Limb (tissue), 2 donors: ENCODE measurements around the gene CFI.
"Not testable (repeated sequence)": the region's sequence is repeated elsewhere in the genome, so short reads cannot be mapped to it uniquely, and the experiment has no call there.

Experiments used
- DNase-seq, 2 donors: peaks; one replicate each; pipeline ENCODE4 v3.0.0-alpha.2; 2016; ENCODE audit errors: extremely low spot score in 2 of 2

Gene CFI

GRCh38 chr4:109798866-109799265, 2.9 kb downstream of the CFI start:
- no peak for DNase-seq

DNA sequence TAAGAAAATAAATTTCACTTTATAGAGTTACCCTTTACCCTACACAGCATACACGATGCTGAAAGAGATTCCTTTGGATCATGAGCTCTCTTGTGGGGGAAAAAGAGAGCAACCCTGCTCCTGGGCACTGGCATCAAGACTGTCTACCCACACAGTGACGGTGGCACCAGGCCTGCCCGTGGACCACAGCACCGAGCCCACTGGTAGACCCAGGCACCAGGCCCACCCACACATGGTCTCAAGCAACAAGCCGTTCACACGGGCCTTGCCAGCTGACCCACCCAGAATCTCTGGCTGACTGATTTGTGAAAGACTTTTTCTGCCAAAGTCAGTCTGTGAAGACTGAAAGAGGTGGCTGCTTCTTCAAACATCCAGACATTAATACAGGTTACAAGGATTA, 6.7 kb downstream of the CFI start:
- DNase-seq: no peak

- no peak for DNase-seq
These were observed 14.0 kb downstream of the CFI start for GRCh38 chr4:109787807-109788206.

GRCh38 chr4:109786846-109787245, 15.0 kb downstream of the CFI start:
- no peak for DNase-seq

GRCh38 chr4:109782092-109782491, 19.7 kb downstream of the CFI start:
- DNase-seq: not testable (repeated sequence)

GRCh38 chr4:109764789-109765402, 36.9 kb downstream of the CFI start:
- peak in 1 of 2 donors; percentile 20 for DNase-seq

GRCh38 chr4:109764376-109764775, 37.4 kb downstream of the CFI start:
- no peak for DNase-seq

DNA sequence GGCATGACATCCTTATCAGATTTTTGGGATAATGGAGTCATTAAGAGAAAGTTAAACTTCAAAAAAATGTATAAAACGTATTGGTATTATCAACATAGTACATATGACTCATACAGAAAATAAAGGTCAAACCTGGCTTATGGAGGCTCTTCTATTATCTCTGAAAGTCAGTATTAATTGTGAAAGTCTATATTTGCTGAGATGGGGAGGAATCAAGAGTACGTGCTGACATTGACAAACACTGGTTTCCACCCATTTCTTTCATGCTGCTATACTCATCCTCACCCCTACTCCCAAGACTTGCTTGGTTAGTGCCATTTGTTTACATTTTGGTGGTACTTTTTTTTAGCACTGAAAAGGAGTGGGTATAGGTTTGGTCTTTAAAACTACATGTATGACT, 41.1 kb downstream of the CFI start:
- DNase-seq: no peak

DNA sequence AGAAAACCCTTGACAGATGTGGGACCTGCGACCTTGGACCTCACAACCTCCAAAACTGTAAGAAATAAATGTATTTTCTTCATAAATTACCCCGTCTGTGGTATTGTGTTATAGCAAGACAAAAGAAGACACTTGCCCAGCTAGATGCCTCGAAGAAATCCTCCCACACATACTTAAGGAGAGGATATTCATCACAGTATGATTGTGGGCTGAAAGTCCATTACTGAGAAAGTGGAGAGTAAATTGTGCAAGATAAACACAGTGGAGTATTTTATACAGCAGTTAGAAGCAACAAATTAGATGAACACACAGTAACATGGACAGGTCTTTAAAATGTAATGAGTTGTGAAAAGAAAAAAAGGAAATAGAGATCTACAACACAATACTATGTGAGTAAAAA, 46.1 kb downstream of the CFI start:
- no peak for DNase-seq

DNA sequence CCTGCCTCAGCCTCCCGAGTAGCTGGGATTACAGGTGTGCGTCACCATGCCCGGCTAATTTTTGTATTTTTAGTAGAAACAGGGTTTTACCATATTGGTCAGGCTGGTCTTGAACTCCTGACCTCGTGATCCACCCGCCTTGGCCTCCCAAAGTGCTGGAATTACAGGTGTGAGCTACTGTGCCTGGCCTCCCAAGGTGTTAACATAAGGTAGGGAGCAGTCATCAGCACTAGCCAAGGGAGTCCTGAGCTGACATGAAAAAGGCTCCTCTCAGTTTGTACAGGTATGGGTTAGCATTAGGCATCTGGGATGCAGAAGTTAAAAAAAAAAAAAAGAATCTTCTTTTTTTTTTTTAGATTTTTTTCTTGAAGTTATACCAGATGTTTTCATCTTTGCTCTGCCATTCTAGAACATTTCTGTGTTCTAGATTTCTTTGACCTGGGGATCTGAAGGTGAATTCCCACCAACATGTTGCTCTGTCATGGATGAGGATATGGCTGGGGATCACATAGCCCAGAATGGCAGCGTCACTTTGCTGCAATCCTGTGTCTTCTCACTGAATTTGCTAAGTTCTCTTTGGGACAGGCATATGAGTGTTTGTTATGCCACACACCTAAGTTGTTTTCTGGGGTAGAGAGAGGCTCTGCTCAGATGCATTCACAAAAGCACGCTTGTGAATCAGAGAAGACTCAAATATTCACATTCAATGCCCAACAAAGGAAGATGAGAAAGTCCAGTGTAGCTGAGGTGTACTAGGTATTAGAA, 47.5 kb downstream of the CFI start:
- DNase-seq: no peak

GRCh38 chr4:109752525-109752924, 49.3 kb downstream of the CFI start:
- DNase-seq: no peak

GRCh38 chr4:109751852-109752251, 49.9 kb downstream of the CFI start:
- DNase-seq: no peak

DNA sequence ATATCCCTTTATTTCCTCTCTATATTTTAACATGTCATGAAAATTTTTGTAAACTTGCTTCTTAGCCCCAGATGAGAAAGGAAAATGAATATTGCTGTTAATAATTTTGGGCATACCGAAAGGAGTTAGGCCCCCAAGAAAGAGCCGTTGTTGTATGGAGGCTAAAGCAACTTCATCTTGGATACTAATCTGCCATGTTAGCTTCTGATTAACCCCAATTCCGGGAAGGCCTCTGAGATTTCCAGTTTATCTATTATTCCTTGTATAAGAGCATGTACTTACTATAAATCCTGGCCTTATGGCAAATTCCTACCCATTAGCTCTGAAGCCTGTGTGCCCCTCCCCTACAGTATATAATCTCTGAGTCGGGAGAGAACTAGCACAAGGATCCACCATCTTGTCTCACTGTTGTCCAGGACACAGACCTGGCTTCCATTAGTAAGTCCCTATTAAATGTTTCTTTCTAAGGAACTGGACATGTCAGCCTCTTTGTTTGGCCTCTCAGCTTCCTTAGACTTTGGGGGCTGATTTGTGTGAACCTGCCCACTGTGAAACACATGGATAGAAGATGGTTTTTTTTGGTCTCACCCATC, 51.1 kb downstream of the CFI start:
- DNase-seq: no peak

GRCh38 chr4:109749388-109750082, 52.3 kb downstream of the CFI start:
- DNase-seq: no peak

DNA sequence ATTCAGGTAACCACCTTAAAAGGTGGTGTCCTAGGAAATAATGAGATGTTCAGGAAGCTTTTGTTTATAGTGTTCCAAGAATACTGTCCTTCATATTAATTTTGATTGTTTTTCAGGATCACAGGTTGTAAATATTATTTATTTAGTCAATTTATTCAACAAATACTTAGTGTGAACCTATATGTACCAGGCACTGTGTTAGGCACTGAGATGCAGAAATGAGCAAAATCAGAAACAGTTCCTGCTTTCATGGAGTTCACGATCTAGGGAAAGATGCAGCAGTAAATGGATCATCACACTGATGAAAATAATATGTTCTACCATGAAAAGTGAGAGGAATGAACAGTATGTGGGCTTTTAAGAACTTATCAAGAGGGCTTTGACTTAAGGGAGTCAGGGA, 53.7 kb downstream of the CFI start:
- no peak for DNase-seq

DNA sequence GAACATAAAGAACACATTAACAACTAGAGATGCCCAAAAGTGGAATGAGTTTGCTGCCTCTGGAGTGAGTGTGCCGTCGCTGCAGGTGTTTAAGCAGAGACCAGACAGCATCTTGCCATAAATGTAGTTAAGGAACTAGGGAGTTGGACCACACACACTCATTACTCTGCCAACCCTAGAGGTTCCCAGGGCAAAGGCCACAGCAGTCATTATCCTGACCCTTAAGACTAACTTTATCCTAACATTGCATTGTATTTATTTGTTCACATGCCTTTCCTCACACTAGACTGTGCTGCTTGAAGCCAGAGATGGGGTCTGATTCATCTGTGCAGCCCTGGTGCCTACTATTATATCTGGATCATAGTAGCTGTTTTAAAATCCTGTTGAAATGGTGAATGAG, 55.1 kb downstream of the CFI start:
- no peak for DNase-seq

DNA sequence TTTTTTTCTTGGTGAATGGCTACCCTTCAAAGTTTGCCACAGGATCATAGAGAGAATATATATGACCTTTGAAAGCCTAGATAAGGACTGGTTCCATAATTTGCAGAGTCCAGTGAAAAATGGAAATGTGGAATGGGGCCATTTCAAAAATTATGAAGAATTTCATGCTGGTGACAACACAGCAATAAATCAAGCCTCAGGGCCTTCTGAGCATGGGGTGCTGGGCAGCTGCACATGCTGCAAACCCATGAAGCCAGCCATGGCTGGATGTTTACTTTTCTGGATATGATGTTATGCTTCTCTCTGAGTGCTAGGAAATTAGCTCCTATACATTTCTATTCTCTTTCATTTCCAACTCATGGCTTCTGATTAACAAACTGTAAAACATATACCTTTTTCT, 56.0 kb downstream of the CFI start:
- DNase-seq: no peak

DNA sequence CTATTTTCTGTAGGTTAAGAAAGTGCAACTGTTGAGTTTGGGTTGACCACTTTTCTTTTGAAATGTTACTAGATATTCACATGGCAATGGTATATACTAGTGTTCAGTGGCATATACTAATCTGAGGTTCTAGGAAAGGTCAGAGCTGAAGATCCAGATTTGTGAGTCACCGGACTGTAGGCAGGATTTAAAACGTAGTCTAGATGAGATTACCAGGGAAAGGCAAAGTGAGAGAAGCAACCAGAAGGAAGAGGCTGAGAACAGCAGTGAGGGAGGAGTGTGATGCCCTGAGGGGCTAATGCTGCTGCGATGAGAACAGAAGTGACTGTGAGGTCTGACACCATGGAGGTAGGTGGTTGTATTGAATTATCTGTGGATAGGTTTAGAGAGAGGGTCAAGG, 62.3 kb downstream of the CFI start:
- no peak for DNase-seq

DNA sequence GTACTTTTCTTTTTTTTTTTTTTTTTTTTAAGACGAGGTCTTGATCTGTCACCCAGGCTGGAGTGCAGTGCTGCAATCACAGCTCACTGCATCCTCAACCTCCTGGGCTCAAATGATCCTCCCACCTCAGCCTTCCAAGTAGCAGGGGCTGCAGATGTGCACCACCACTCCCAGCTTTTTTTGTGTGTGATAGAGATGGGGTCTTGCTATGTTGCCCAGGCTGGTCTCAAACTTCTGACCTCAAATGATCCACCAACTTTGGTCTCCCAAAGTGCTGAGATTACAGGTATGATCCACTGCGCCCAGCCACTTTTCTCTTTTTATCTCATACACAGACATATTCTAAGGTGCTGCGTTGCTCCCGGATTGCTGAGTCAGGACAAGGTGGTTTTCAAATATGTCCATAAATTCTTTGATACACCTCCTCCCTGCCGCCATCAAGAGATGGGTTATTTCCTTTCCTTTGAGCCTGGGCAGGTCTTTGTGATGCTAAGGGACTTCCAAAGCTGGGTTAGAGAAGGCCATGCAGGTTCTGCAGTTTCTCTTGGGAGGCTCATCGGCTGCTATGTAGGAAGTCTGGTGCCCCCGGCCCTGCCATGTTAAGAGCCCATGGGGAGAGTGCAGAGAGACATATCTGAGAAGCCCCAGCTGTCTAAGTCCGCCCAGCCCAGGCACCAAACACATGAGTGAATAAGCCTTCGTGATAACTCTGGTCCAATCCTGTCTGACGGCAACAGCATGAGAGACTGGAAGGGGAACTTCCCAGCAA, 63.5 kb downstream of the CFI start:
- no peak for DNase-seq

DNA sequence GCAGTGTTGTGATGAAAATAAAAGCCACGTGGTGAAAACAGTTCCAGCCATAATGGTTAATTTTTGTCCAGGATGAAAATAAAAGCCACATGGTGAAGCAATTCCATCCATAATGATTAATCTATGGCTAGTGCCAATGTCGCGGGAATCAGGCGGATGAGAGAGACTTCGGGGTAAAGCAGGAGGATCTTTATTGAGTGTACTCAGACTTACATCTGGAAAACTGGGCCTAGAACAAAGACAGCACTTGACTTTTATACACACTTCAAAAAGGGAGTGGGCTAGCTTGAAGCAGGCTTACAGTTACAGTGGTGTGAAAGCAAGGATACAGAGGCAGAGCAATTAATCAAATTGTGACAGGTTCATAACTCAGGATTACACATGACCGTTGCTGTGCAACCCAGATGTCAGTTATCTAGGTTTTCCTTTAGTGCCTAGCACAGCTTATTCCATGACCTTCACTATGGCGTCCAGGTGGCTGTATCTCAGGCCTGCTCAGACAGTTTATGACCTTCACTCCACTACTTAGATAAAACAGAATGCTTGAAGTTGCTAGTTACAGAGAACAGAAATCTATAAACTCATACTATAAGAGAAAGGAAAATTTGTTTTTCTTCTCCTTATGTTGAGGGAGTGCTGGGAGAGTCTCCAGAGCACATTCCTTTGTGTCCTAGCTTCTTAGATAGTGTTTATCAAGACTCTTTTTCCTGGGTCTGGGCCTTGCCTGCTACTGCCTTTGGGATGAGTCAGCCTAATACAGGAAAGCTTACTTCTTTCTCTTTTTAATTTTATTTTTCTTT, 66.0 kb downstream of the CFI start:
- no peak for DNase-seq

- no peak for DNase-seq
These were observed 68.1 kb downstream of the CFI start for GRCh38 chr4:109733728-109734127.
